SKM-1 (cell line): ENCODE results near the gene TGOLN2.

Source experiments
- DNase-seq: peaks from one replicate; lab custom pipeline; 2025; ENCODE audit not compliant: unreplicated experiment; lab: John Stamatoyannopoulos, UW

TGOLN2 gene

GRCh38 chr2:85269959-85270358, 57.8 kb downstream of the TGOLN2 start:
- no peak for DNase-seq
